Sciatic nerve (tissue), 2 donors: ENCODE data around the gene RPS6KA5. TPM values are rescaled to one million over a fixed set of nuclear protein-coding genes. Genes with fewer than 3 reads are reported as not detected.

Experiments used
- ATAC-seq: fragments of 200-7000 bp; cut with Tn5 transposase; one replicate; pipeline ENCODE4 v1.9.1; 2020; ENCODE audit warnings: mild to moderate bottlenecking, moderate library complexity
- DNase-seq: peaks from one replicate; pipeline ENCODE4 v3.0.0-alpha.2; 2020; ENCODE audit warnings: low spot score
- intact Hi-C: fragments of 100-400 bp; cut with DNase I; formaldehyde crosslinking; loops from one replicate; pipeline ENCODE4 v1.14.2; 2022
- total RNA-seq: library from RNA; stranded (reverse); fragmentation: NEBNext Ultra II Directional; extraction: Animal tissue kit (Norgen Biotek cat#: 25700); gene quantifications from one replicate; pipeline ENCODE4 v1.2.1, GENCODE V29; 2021
- donor health status: DM: no; HTN: no; CAD: no.
- donor health status: DM: no; HTN: no; CAD: no.

The RPS6KA5 gene
- total RNA-seq, 1 donor from 2014 or later, result 30.4 TPM

- ATAC-seq (peak; percentile 81), DNase-seq (no peak)
- intact Hi-C loops, result no loop called here
Measured at GRCh38 chr14:90903101-90903500, 157.3 kb downstream of the RPS6KA5 start.

- ATAC-seq (no peak), DNase-seq (no peak)
- intact Hi-C loops, result no loop called here
Measured at GRCh38 chr14:90900476-90901083, 159.9 kb downstream of the RPS6KA5 start.

- intact Hi-C loops, result no loop called here
Measured at GRCh38 chr14:90897022-90897421, 163.4 kb downstream of the RPS6KA5 start.

GRCh38 chr14:90894241-90894640, 166.2 kb downstream of the RPS6KA5 start:
- intact Hi-C loops, result no loop called here
- no peak for DNase-seq
- no peak for ATAC-seq

More at GRCh38 chr14:90897022-90897421, 163.4 kb downstream of the RPS6KA5 start:
- ATAC-seq, result no peak
- no peak for DNase-seq

GRCh38 chr14:90893510-90893909, 166.9 kb downstream of the RPS6KA5 start:
- intact Hi-C loops, result no loop called here
- DNase-seq, result no peak
- ATAC-seq, result no peak

GRCh38 chr14:90892970-90893369, 167.5 kb downstream of the RPS6KA5 start:
- no peak for DNase-seq
- ATAC-seq, result no peak
- intact Hi-C loops, result no loop called here

- ATAC-seq, result no peak
Measured at GRCh38 chr14:90891326-90891725, 169.1 kb downstream of the RPS6KA5 start.

GRCh38 chr14:90890322-90891020, 170.0 kb downstream of the RPS6KA5 start:
- no peak for DNase-seq
- intact Hi-C loops, result no loop called here
- ATAC-seq, result no peak

More at GRCh38 chr14:90891326-90891725, 169.1 kb downstream of the RPS6KA5 start:
- no peak for DNase-seq
- intact Hi-C loops, result no loop called here

GRCh38 chr14:90886297-90886815, 174.1 kb downstream of the RPS6KA5 start:
- no peak for DNase-seq

GRCh38 chr14:90883782-90884181, 176.7 kb downstream of the RPS6KA5 start:
- ATAC-seq (no peak), DNase-seq (no peak)
- intact Hi-C loops, result no loop called here

More at GRCh38 chr14:90886297-90886815, 174.1 kb downstream of the RPS6KA5 start:
- ATAC-seq, result no peak
- intact Hi-C loops, result no loop called here

- no peak for DNase-seq
- intact Hi-C loops, result no loop called here
- ATAC-seq, result no peak
Measured at GRCh38 chr14:90883197-90883596, 177.2 kb downstream of the RPS6KA5 start.

- ATAC-seq, result no peak
- DNase-seq, result no peak
- intact Hi-C loops, result no loop called here
Measured at GRCh38 chr14:90880282-90880681, 180.2 kb downstream of the RPS6KA5 start.

- intact Hi-C loops, result no loop called here
- ATAC-seq (no peak), DNase-seq (no peak)
Measured at GRCh38 chr14:90874599-90874998, 185.8 kb downstream of the RPS6KA5 start.

GRCh38 chr14:90871605-90872233, 188.7 kb downstream of the RPS6KA5 start:
- intact Hi-C loops, result no loop called here
- no peak for DNase-seq
- no peak for ATAC-seq

GRCh38 chr14:90870950-90871604, 189.4 kb downstream of the RPS6KA5 start:
- DNase-seq (no peak), ATAC-seq (no peak)
- intact Hi-C loops, result no loop called here

- ATAC-seq, result no peak
- intact Hi-C loops, result no loop called here
- DNase-seq, result no peak
Measured at GRCh38 chr14:90867501-90867900, 192.9 kb downstream of the RPS6KA5 start.

- intact Hi-C loops, result no loop called here
- no peak for ATAC-seq
- no peak for DNase-seq
Measured at GRCh38 chr14:90866833-90867232, 193.6 kb downstream of the RPS6KA5 start.

GRCh38 chr14:90864741-90865140, 195.7 kb downstream of the RPS6KA5 start:
- intact Hi-C loops, result no loop called here
- ATAC-seq (no peak), DNase-seq (no peak)

- ATAC-seq, result no peak
- DNase-seq, result no peak
- intact Hi-C loops, result no loop called here
Measured at GRCh38 chr14:90858511-90858910, 201.9 kb downstream of the RPS6KA5 start.

GRCh38 chr14:90857866-90858265, 202.6 kb downstream of the RPS6KA5 start:
- ATAC-seq (no peak), DNase-seq (no peak)
- intact Hi-C loops, result no loop called here
